ENCODE data around the gene IL16.
"Not testable (repeated sequence)": the region's sequence is repeated elsewhere in the genome, so short reads cannot be mapped to it uniquely, and the experiment has no call there.

The IL16 gene

GRCh38 chr15:81196576-81197254 is at the start of gene IL16:
Gene IL16 (plus strand): TSS chr15:81196879. CDS start chr15:81225400, 28,521 bp downstream.
- DNase-seq, result no peak

GRCh38 chr15:81151389-81151788 is 45.3 kb upstream of the IL16 start:
- DNase-seq, result no peak

DNA sequence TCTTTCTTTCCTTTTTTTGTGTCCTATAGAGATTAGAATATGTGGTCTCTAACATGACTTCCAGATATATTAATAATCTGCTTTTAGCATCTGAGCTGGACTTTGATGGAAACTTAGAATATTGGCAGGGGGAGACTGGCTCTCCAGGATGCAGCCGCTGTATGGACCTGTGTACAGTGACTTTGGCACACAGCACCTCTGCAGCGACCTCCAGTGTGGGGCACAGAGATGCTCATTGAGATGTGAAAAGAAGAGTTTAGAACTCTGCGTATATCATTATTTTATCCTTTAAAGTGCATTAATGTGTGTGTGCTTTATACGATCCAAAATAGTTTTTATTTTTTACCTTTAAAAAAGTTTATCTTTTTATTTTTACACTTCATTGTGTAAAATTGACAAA is 44.3 kb upstream of the IL16 start:
- DNase-seq, result no peak

DNA sequence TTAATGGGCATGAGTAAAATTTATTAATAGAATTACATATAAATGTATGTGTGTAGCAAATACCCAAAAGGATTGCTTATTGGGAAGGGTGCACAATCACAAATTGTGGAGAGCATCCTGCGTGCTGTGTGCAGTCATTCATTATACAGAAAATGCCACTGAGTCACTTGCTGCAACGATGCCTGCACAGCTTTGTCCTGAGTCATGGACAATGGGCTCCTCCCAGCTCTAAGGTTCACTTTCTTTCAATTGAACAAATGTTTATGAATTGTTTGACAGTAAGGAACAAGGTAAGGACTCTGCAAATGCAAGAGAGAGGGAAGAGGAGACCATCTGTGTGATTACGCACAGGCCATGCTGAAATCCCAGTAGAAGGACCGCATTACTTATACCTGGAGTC is 43.9 kb upstream of the IL16 start:
- DNase-seq, result no peak

DNA sequence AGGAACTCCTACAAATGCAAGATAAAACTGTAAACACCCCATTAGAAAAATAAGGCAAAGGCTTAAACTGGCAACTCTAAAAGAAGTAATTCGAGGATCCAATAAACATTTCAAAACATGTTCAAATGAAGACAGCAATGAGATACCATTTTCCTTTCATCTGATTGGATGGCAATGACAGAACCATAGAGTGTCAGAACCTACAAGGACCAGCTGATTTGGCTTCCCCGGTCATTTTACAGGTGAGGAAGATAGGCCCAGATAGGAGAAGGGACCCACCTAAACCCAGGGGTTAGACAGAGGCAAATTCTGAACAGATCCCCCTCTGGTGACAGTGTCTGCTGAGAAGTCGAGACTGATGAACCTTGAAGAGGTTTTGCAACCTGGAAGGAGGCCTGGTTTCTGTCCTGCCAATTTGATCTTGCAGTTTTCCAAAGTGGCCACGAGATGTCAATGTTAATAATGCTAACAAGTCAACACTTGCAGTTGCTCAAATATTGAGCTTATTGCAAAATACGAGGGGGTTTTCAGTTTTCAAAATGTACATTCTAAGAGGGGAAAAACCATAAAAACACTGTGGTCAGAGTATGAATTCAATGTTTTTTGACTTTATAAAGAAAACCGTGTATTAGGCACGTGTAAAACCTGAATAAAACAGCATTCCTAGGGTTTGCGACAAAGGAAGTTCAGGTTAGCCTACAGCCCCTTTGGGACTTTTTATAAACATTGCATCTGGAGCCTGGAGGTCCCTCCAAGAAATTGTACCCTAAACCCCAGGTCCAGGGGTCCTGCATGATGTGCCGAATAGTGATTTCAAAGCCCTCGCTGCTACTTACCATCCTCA is 41.1 kb upstream of the IL16 start:
- DNase-seq, result peak; percentile 64

DNA sequence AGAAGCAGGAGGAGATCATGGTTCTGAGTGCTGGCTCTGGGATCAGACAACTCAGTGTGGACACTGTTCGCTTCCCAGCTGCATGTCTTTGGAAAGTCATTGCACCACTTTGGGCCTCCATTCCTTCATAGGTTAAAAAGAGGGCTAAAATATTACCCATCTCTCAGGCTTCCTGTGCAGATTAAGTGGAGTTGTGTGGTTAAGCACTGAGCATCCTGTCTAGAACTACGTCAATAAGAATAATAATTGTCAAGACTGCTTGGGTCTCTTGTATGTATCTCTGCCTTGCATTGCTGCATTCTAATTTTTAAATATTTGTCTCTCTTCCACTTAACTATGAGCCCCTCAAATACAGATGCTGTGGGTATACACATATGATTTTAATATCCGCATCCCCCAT is 40.4 kb upstream of the IL16 start:
- no peak for DNase-seq

DNA sequence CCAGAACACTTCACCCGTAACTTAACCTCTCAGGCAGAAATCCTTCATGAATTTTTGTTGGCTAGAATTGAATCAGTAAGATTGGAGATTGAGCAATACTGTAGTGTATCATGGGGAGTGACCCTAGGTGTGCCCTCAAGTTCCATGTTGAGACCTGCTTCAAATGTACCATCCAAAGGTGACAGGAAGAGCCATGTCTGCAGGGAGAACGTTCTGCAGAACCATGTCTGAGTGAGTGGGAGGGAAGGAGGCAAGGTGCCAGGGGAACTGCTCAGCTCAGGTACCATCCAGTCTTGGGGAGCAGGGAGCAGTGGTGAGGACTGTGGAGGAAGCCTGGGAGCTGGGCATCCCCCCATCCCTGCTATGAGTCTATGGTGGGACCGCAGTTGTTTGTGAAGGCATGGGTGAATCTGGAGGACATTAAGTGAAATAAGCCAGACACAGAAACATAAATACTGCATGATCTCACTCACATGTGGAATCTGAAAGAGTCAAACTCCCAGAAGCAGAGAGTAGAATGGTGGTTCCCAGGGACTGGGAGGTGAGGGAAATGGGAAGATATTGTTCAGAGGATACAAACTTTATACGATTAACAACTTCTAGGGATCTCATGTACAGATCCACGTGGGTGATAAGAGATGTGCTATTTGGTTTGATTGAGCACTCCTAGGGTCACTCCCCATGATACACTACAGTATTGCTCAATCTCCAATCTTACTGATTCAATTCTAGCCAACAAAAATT is 39.3 kb upstream of the IL16 start:
- DNase-seq, result no peak

DNA sequence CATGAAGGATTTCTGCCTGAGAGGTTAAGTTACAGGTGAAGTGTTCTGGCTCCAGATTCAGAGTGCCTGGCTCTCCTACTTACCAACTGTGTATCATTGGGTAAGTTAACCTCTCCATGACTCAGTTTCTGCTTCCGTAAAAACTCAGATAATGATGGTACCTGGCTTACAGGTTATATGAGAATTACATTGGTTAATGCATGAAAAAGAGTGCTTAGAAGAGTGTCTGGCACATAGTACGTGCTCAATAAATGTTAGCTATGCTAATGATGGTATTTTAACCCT is 38.8 kb upstream of the IL16 start:
- no peak for DNase-seq

GRCh38 chr15:81158561-81158960 is 38.1 kb upstream of the IL16 start:
- not testable (repeated sequence) for DNase-seq

DNA sequence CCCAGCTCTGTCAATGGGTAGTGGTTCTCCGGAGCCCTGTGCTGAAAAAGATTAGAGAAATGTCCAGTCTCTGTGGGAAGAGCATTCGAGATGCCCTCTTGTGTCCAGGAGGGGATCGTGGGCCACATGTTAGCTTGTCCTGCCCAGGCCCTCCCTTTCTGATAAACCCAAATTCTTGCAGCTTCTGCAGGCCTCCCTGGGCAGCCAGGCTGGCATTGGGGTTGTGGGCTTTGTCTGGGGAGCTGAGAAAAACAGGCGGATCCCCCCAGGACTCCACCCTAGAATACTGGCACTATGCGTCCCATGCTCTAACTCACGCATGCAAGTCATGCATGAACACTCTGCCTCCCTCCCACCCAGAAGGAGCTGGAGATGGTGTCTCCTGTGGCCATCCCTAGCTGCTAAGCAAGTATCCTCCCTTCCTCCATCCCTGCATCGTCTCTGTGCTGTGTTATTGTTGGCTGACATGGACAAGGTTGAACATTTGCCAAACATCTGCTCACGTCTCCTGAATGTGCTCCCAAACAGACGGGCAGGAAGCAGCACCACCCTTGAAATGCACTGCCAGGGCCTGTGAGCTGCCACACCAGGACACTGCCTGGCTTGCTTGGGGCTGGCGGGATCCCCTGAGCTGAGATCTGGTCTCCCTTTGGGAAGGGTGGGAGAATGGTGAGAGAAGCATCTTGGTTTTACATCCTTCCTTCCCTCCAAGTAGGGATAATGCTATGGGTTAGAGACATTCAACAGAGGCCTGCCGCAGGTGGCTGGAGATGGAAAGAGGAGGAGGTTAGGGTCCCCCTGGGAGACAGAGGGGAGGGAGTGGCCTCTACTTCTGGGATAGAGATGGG is 36.1 kb upstream of the IL16 start:
- DNase-seq, result peak; percentile 26

- DNase-seq, result no peak
These were observed 35.5 kb upstream of the IL16 start for GRCh38 chr15:81161160-81161673.

DNA sequence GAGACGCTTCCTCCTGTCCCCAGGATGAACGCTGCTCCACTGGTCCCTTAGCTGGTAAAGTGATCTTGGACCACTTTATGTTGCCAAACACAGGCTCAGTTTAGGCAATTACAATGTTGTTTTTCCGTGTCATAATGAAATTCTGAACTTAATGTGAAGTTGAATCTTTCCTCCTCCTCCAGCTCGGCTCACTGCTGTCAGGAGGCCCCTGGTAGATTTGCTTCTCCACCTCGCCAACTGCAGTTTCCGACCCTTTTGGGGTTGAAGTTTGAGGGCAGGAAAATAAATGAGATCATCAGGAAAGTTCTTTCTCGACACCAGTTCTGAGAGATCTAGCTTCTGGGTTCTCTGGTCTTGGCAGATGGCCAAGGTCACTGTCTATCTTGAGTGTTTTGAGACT is 34.8 kb upstream of the IL16 start:
- DNase-seq, result no peak

GRCh38 chr15:81163961-81164800 is 32.5 kb upstream of the IL16 start:
- DNase-seq, result peak; percentile 19

GRCh38 chr15:81165535-81165934 is 31.1 kb upstream of the IL16 start:
- no peak for DNase-seq

- DNase-seq, result no peak
These were observed 29.9 kb upstream of the IL16 start for GRCh38 chr15:81166636-81167305.

DNA sequence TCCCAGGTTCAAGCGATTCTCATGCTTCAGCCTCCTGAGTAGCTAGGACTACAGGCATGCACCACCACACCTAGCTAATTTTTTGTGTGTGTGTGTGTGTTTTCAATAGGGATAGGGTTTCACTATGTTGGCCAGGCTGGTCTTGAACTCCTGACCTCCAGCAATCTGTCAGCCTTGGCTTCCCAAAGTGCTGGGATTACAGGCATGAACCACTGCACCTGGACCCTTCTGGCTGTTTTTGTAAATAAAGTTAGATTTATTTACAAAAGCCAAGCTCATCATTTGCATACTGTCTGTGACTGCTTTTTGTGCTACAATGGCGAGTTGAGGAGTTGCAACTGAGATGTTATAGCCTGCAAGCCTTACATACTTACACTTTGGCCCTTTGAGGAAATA is 28.6 kb upstream of the IL16 start:
- no peak for DNase-seq

DNA sequence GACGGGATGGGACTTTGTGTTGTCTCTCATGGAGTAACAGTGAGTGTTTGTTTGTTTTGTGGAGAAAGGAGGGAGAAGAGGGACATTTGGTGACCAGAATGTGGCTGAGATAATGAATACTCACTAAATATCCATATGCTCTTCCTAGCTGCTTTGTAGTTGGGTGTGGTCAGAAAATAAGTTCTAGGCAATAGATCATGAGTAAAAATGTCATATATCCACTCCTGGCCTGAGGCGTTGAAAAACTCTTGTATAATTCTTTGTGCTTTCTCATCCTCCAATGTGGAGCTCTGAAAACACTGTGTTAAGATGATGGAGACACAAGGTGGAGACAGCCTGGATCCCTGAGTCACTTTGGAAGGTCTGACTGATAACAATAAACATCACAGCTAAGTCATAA is 28.0 kb upstream of the IL16 start:
- DNase-seq, result no peak

GRCh38 chr15:81170511-81170910 is 26.2 kb upstream of the IL16 start:
- DNase-seq, result peak; percentile 56

DNA sequence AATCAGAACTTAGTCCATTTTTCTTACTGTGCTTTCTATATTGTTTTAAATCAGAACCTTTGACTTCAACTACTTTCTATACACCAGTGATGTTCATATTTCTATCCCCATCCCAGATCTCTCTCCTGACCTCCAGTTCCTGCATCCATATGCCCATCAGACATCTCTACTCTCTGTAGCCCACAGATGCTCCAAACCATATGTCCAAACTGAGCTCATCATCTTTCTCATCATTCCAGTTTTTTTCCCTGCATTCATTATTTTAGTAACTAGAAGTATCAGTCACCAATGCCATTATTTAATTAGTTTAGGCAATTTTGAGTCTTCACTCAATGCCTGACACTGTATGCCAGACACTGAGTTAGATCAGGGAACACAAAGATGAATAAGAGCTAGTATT is 25.4 kb upstream of the IL16 start:
- DNase-seq, result no peak

DNA sequence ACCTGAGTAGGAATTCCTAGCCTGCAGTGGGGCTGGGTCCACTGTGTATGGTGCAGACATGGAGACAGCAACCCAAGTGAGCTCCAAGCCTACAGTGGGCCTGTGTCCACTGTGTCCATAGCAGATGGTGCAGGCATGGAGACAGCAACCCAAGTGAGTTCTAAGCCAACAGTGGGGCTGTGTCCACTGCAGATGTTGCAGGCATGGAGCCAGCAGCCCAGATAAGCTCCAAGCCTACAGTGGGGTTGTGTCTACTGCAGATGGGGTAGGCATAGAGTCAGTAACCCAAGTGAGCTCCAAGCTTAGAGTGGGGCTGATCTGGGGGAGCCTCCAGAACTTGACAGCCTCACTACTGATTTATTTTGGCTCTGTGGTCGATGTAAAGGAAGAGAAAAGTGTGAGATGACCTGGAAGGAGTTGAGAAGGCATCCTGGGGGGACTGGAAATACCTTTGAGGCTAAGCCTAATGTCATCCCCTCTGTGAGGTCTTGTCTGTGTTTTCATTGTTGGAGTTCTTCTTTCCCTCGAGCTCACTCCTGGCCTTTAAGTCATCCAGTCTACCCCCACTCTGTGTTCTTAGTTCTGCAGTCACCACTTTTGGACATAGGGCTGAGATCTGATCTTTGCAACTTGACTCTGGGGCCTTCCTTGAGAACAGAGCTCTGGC is 22.4 kb upstream of the IL16 start:
- DNase-seq, result no peak
